ENCODE measurements around the gene KCNMA1.

The KCNMA1 gene

GRCh38 chr10:77357185-77357584 is 280.4 kb downstream of the KCNMA1 start:
- no peak for TF ChIP-seq CTCF (IDR thresholded peaks at IDR 0.05; ENCODE audit: low read depth, low read length)
- no peak for DNase-seq (ENCODE audit: extremely low read depth, low read depth)

GRCh38 chr10:77355844-77356243 is 281.8 kb downstream of the KCNMA1 start:
- peak; percentile 56 for DNase-seq (ENCODE audit: extremely low read depth, low read depth)
- no peak for TF ChIP-seq CTCF (IDR thresholded peaks at IDR 0.05; ENCODE audit: low read depth, low read length)

GRCh38 chr10:77351386-77351785 is 286.2 kb downstream of the KCNMA1 start:
- no peak for TF ChIP-seq CTCF (IDR thresholded peaks at IDR 0.05; ENCODE audit: low read depth, low read length)
- peak; percentile 16 for DNase-seq (ENCODE audit: extremely low read depth, low read depth)

- DNase-seq (ENCODE audit: extremely low read depth, low read depth), result peak; percentile 92
- peak; percentile 14 for TF ChIP-seq CTCF (IDR thresholded peaks at IDR 0.05; ENCODE audit: low read depth, low read length)
Measured at GRCh38 chr10:77350711-77351119, 286.9 kb downstream of the KCNMA1 start.

GRCh38 chr10:77350134-77350533 is 287.5 kb downstream of the KCNMA1 start:
- DNase-seq (ENCODE audit: extremely low read depth, low read depth), result no peak
- no peak for TF ChIP-seq CTCF (IDR thresholded peaks at IDR 0.05; ENCODE audit: low read depth, low read length)

GRCh38 chr10:77349226-77349625 is 288.4 kb downstream of the KCNMA1 start:
- no peak for TF ChIP-seq CTCF (IDR thresholded peaks at IDR 0.05; ENCODE audit: low read depth, low read length)
- DNase-seq (ENCODE audit: extremely low read depth, low read depth), result no peak

- TF ChIP-seq CTCF (IDR thresholded peaks at IDR 0.05; ENCODE audit: low read depth, low read length), result no peak
- DNase-seq (ENCODE audit: extremely low read depth, low read depth), result no peak
Measured at GRCh38 chr10:77348751-77349150, 288.9 kb downstream of the KCNMA1 start.

All from AG09319 (cell line).